SK-N-MC (cell line): ENCODE results near the gene AREL1.

Experiments used
- EZH2 ChIP-seq: fragments of 200-600 bp; sonication (generic); IDR thresholded peaks from one replicate; pipeline ENCODE4 v1.6.1; 2017; ENCODE audit warnings: antibody characterized with exemption
- FOXP2 ChIP-seq: optimal IDR thresholded peaks from 2 replicates; pipeline ENCODE3; 2011; ENCODE audit warnings: mild to moderate bottlenecking, moderate library complexity; ENCODE audit not compliant: insufficient read depth; ENCODE audit errors: extremely low read length, control extremely low read depth
- POLR2AphosphoS5 ChIP-seq: IDR thresholded peaks from 2 replicates; pipeline ENCODE4 v1.6.1; 2012; ENCODE audit warnings: mild to moderate bottlenecking, low read depth, low read length, borderline replicate concordance

- TF ChIP-seq EZH2 (no peak), POLR2AphosphoS5 (no peak), FOXP2 (no peak)
These were observed 59.3 kb downstream of the AREL1 start for GRCh38 chr14:74653386-74654138.
